Caco-2 (cell line): Measurements from ENCODE around the gene MACROD2. TPM values are rescaled to one million over a fixed set of nuclear protein-coding genes. Genes with fewer than 3 reads are reported as not detected.
A peak's percentile ranks its signal among the peaks of the same experiment; 100 is the strongest.

Experiments used
- BruUV-seq: library from RNA; stranded (reverse); fragments of 400-500 nt; replicated peaks from 2 replicates; lab custom pipeline; 2021; lab: Mats Ljungman, UMichigan
- CTCF ChIA-PET: fragments of 300-600 bp; sonication (Branson Sonifier 250); formaldehyde crosslinking; loops from one replicate; lab custom pipeline; 2022; ENCODE audit warnings: antibody characterized with exemption; lab: Charles Lee
- POLR2A ChIA-PET: fragments of 300-600 bp; sonication (Branson Sonifier 250); formaldehyde crosslinking; loops from one replicate; lab custom pipeline; 2022; ENCODE audit warnings: antibody characterized with exemption; lab: Charles Lee
- DNase-seq, 2 experiments: peaks; one replicate each; pipeline versions ENCODE4 v3.0.0 to v3.0.0-alpha.2; 2020 to 2022
- H3K27me3 ChIP-seq: replicated peaks from 2 replicates; pipeline ENCODE4 v1.6.0; 2011; ENCODE audit warnings: low read length; ENCODE audit not compliant: control insufficient read depth, insufficient read depth
- H3K36me3 ChIP-seq: 2 replicates; pipeline ENCODE4 v1.5.1; 2011; ENCODE audit warnings: low read length; ENCODE audit not compliant: control insufficient read depth, insufficient read depth
- H3K4me1 ChIP-seq: fragments of 250-450 bp; sonication (Bioruptor Pico); 2 replicates; pipeline ENCODE4 v1.5.1; 2020; ENCODE audit warnings: mild to moderate bottlenecking
- H3K4me3 ChIP-seq: 2 replicates; pipeline ENCODE4 v1.5.1; 2011; ENCODE audit warnings: low read depth, mild to moderate bottlenecking, control low read depth, low read length
- H3K9me3 ChIP-seq: fragments of 250-450 bp; sonication (Bioruptor Pico); 2 replicates; pipeline ENCODE4 v1.5.1; 2020; ENCODE audit warnings: mild to moderate bottlenecking, moderate library complexity
- H3K27ac Mint-ChIP-seq: one replicate; pipeline ENCODE4 v1.8.0; 2022; ENCODE audit warnings: mixed read lengths; ENCODE audit not compliant: unreplicated experiment
- H3K27me3 Mint-ChIP-seq: one replicate; pipeline ENCODE4 v1.8.0; 2022; ENCODE audit warnings: mixed read lengths; ENCODE audit not compliant: insufficient read depth, unreplicated experiment
- H3K36me3 Mint-ChIP-seq: one replicate; pipeline ENCODE4 v1.8.0; 2022; ENCODE audit warnings: mild to moderate bottlenecking, mixed read lengths; ENCODE audit not compliant: insufficient read depth, unreplicated experiment
- H3K4me1 Mint-ChIP-seq: one replicate; pipeline ENCODE4 v1.8.0; 2022; ENCODE audit warnings: low read depth, mixed read lengths; ENCODE audit not compliant: unreplicated experiment
- H3K4me3 Mint-ChIP-seq: one replicate; pipeline ENCODE4 v1.8.0; 2022; ENCODE audit warnings: mild to moderate bottlenecking, moderate library complexity, mixed read lengths; ENCODE audit not compliant: unreplicated experiment
- H3K9me3 Mint-ChIP-seq: one replicate; pipeline ENCODE4 v1.8.0; 2022; ENCODE audit warnings: mixed read lengths; ENCODE audit not compliant: unreplicated experiment
- CTCF ChIP-seq, 2 experiments: fragments of 200-600 bp in 1 of 2; IDR thresholded peaks; 1 replicate in 1 of 2; 2 replicates in 1 of 2; pipeline versions ENCODE4 v1.5.1 to v1.8.0; 2011 to 2022; ENCODE audit warnings: antibody characterized with exemption in 1 of 2, control low read depth in 1 of 2, inconsistent platforms in 1 of 2, low read depth in 1 of 2, low read length in 1 of 2, mild to moderate bottlenecking in 1 of 2, moderate library complexity in 1 of 2; ENCODE audit not compliant: insufficient read depth in 1 of 2, severe bottlenecking in 1 of 2, unreplicated experiment in 1 of 2
- intact Hi-C: fragments of 100-400 bp; cut with micrococcal nuclease; formaldehyde crosslinking; loops from one replicate; pipeline ENCODE4 v1.10.0; 2022; ENCODE audit not compliant: unreplicated experiment
- total RNA-seq: library from RNA; stranded (reverse); gene quantifications from 2 replicates; pipeline ENCODE4 v1.2.3, GENCODE V29; 2022

Gene MACROD2
- total RNA-seq, 1 experiment from 2014 or later, result 6.4 TPM

- ChIA-PET POLR2A (interaction anchor here (2.2 kb wide), 1 partner anchor 95 kb away, joined by 16 read pairs; the partner anchor contains the start of gene FLRT3), CTCF (interaction anchor here (0.6 to 2.2 kb wide), 3 partner anchors 28 to 95 kb away, joined by 3 to 27 read pairs (median 3); partner anchors contain the start of gene FLRT3)
- Mint-ChIP-seq H3K4me3 (no peak overlapping the region), H3K27ac (peak overlapping the region; percentile 83), H3K9me3 (peaks cover 26% of the 10 kb centered on the region), H3K36me3 (no peaks in the 10 kb centered on the region), H3K27me3 (no peaks in the 10 kb centered on the region), H3K4me1 (peaks cover 21% of the 10 kb centered on the region)
- intact Hi-C loops, result loop anchor here (1.0 to 2.0 kb wide), 2 partner anchors 25 to 95 kb away; partner anchors contain the start of gene FLRT3
- Histone ChIP-seq H3K4me1 (peaks cover 43% of the 10 kb centered on the region), H3K36me3 (no peaks in the 10 kb centered on the region), H3K27me3 (no peaks in the 10 kb centered on the region), H3K4me3 (no peak overlapping the region), H3K9me3 (no peaks in the 10 kb centered on the region)
- DNase-seq, result no peak
- TF ChIP-seq CTCF (IDR thresholded peaks at IDR 0.05; ENCODE audit: insufficient read depth in 1 of 2, low read depth in 1 of 2, low read length in 1 of 2, severe bottlenecking in 1 of 2, unreplicated experiment in 1 of 2), result no peak
- BruUV-seq, result no TSS peak
These were observed 436.8 kb downstream of the MACROD2 start for GRCh38 chr20:14432085-14432484.

- no peak overlapping the region for H3K27ac Mint-ChIP-seq
- peaks cover 26% of the 10 kb centered on the region for H3K9me3 Mint-ChIP-seq
- BruUV-seq, result no TSS peak
- no peaks in the 10 kb centered on the region for H3K9me3 ChIP-seq
- H3K36me3 ChIP-seq, result no peaks in the 10 kb centered on the region
- no peaks in the 10 kb centered on the region for H3K36me3 Mint-ChIP-seq
- no peaks in the 10 kb centered on the region for H3K27me3 ChIP-seq
- intact Hi-C loops, result loop anchor here (1.0 to 2.0 kb wide), 2 partner anchors 26 to 95 kb away; partner anchors contain the start of gene FLRT3
- no peak for TF ChIP-seq CTCF (IDR thresholded peaks at IDR 0.05; ENCODE audit: insufficient read depth in 1 of 2, low read depth in 1 of 2, low read length in 1 of 2, severe bottlenecking in 1 of 2, unreplicated experiment in 1 of 2)
- H3K4me1 Mint-ChIP-seq, result peaks cover 21% of the 10 kb centered on the region
- DNase-seq, result no peak
- H3K4me3 ChIP-seq, result no peak overlapping the region
- ChIA-PET POLR2A (interaction anchor here (2.2 kb wide), 1 partner anchor 95 kb away, joined by 16 read pairs; the partner anchor contains the start of gene FLRT3), CTCF (interaction anchor here (0.6 to 2.2 kb wide), 3 partner anchors 29 to 95 kb away, joined by 3 to 27 read pairs (median 3); partner anchors contain the start of gene FLRT3)
- H3K4me3 Mint-ChIP-seq, result peak overlapping the region; percentile 48
- peaks cover 43% of the 10 kb centered on the region for H3K4me1 ChIP-seq
- H3K27me3 Mint-ChIP-seq, result no peaks in the 10 kb centered on the region
These were observed 437.3 kb downstream of the MACROD2 start for GRCh38 chr20:14432597-14432996.

GRCh38 chr20:14434384-14435136 is 439.2 kb downstream of the MACROD2 start:
- DNase-seq, result no peak

More at GRCh38 chr20:14434384-14435136, 439.2 kb downstream of the MACROD2 start:
- no peak for TF ChIP-seq CTCF (IDR thresholded peaks at IDR 0.05; ENCODE audit: insufficient read depth in 1 of 2, low read depth in 1 of 2, low read length in 1 of 2, severe bottlenecking in 1 of 2, unreplicated experiment in 1 of 2)
- Histone ChIP-seq H3K27me3 (no peaks in the 10 kb centered on the region), H3K4me1 (peaks cover 43% of the 10 kb centered on the region), H3K9me3 (peaks cover 5% of the 10 kb centered on the region), H3K4me3 (no peak overlapping the region), H3K36me3 (no peaks in the 10 kb centered on the region)
- intact Hi-C loops, result no loop called here
- Mint-ChIP-seq H3K9me3 (peaks cover 43% of the 10 kb centered on the region), H3K27me3 (no peaks in the 10 kb centered on the region), H3K4me3 (no peak overlapping the region), H3K36me3 (no peaks in the 10 kb centered on the region), H3K27ac (no peak overlapping the region), H3K4me1 (peaks cover 21% of the 10 kb centered on the region)
- POLR2A ChIA-PET, result no interaction called here
- no TSS peak for BruUV-seq
- CTCF ChIA-PET, result interaction anchor here (2.2 kb wide), 1 partner anchor 97 kb away, joined by 27 read pairs; the partner anchor contains the start of gene FLRT3
